Liver (tissue), 9 donors: ENCODE results near the gene BCL6B. TPM values are rescaled to one million over a fixed set of nuclear protein-coding genes. Genes with fewer than 3 reads are reported as not detected.

ENCODE experiments used
- DNase-seq: peaks from one replicate; pipeline ENCODE4 v3.0.0-alpha.2; 2017; ENCODE audit warnings: low spot score
- H3K27ac ChIP-seq, 2 donors: one replicate each; pipeline ENCODE4 v1.7.0; 2013; ENCODE audit warnings: inconsistent platforms in 2 of 2, low read length in 2 of 2, control low read depth in 1 of 2, low read depth in 1 of 2, mild to moderate bottlenecking in 1 of 2
- H3K27me3 ChIP-seq, 4 donors: one replicate each; pipeline versions ENCODE4 v1.6.1 to v1.7.0; 2013; ENCODE audit warnings: low read length in 3 of 4, inconsistent platforms in 1 of 4, mild to moderate bottlenecking in 1 of 4, moderate library complexity in 1 of 4; ENCODE audit not compliant: control insufficient read depth in 4 of 4, insufficient read depth in 4 of 4
- H3K36me3 ChIP-seq, 4 donors: one replicate each; pipeline versions ENCODE4 v1.6.1 to v1.7.0; 2013; ENCODE audit warnings: low read length in 3 of 4, mild to moderate bottlenecking in 3 of 4, low read depth in 1 of 4, moderate library complexity in 1 of 4; ENCODE audit not compliant: control insufficient read depth in 4 of 4, insufficient read depth in 3 of 4
- H3K4me1 ChIP-seq, 4 donors: one replicate each; pipeline versions ENCODE4 v1.6.1 to v1.7.0; 2013; ENCODE audit warnings: low read length in 3 of 4, mild to moderate bottlenecking in 3 of 4, moderate library complexity in 1 of 4; ENCODE audit not compliant: control insufficient read depth in 4 of 4, insufficient read depth in 4 of 4
- H3K4me3 ChIP-seq, 3 donors: one replicate each; pipeline versions ENCODE4 v1.6.1 to v1.7.0; 2013; ENCODE audit warnings: low read length in 3 of 3, control low read depth in 1 of 3, low read depth in 1 of 3, mild to moderate bottlenecking in 1 of 3
- H3K9ac ChIP-seq, 2 donors: one replicate each; pipeline ENCODE4 v1.7.0; 2013; ENCODE audit warnings: low read length in 2 of 2, mild to moderate bottlenecking in 2 of 2, moderate library complexity in 2 of 2, control low read depth in 1 of 2, low read depth in 1 of 2
- H3K9me3 ChIP-seq, 4 donors: one replicate each; pipeline versions ENCODE4 v1.6.1 to v1.7.0; 2013; ENCODE audit warnings: low read length in 3 of 4; ENCODE audit not compliant: control insufficient read depth in 4 of 4
- ATF3 ChIP-seq: IDR thresholded peaks from 2 replicates; pipeline ENCODE4 v1.6.1; 2016; ENCODE audit warnings: antibody characterized with exemption
- CTCF ChIP-seq: fragments of 150-350 bp; IDR thresholded peaks from 2 replicates; pipeline ENCODE4 v1.5.1; 2017; ENCODE audit warnings: improper control_type of control experiment, low read depth, low read length; ENCODE audit not compliant: missing input control
- EGR1 ChIP-seq, 2 donors: IDR thresholded peaks; 2 replicates each; pipeline ENCODE4 v1.6.1; 2016 to 2018; ENCODE audit warnings: antibody characterized with exemption in 2 of 2, low read depth in 2 of 2
- FOXA1 ChIP-seq: IDR thresholded peaks from 2 replicates; pipeline ENCODE4 v1.6.1; 2016; ENCODE audit warnings: antibody characterized with exemption
- FOXA2 ChIP-seq: IDR thresholded peaks from 2 replicates; pipeline ENCODE4 v1.6.1; 2016; ENCODE audit warnings: antibody characterized with exemption
- GABPA ChIP-seq, 2 donors: IDR thresholded peaks in 1 of 2; conservative IDR thresholded peaks in 1 of 2; 2 replicates each; pipeline ENCODE4 v1.6.1; 2016; ENCODE audit warnings: antibody characterized with exemption in 2 of 2, mild to moderate bottlenecking in 1 of 2, moderate library complexity in 1 of 2
- HNF4A ChIP-seq, 2 donors: conservative IDR thresholded peaks; 2 replicates each; pipeline ENCODE4 v1.6.1; 2016; ENCODE audit warnings: antibody characterized with exemption in 2 of 2, mild to moderate bottlenecking in 2 of 2
- HNF4G ChIP-seq: IDR thresholded peaks from 2 replicates; pipeline ENCODE4 v1.6.1; 2016; ENCODE audit warnings: antibody characterized with exemption
- JUND ChIP-seq, 2 donors: IDR thresholded peaks; 2 replicates each; pipeline ENCODE4 v1.6.1; 2016; ENCODE audit warnings: antibody characterized with exemption in 2 of 2
- MAX ChIP-seq: IDR thresholded peaks from 2 replicates; pipeline ENCODE4 v1.6.1; 2016; ENCODE audit warnings: antibody characterized with exemption
- NR2F2 ChIP-seq: IDR thresholded peaks from 2 replicates; pipeline ENCODE4 v1.6.1; 2016; ENCODE audit warnings: antibody characterized with exemption
- RAD21 ChIP-seq, 2 donors: IDR thresholded peaks; 2 replicates each; pipeline ENCODE4 v1.6.1; 2016; ENCODE audit warnings: antibody characterized with exemption in 2 of 2, mild to moderate bottlenecking in 2 of 2
- REST ChIP-seq: IDR thresholded peaks from 2 replicates; pipeline ENCODE4 v1.6.1; 2016; ENCODE audit warnings: antibody characterized with exemption, mild to moderate bottlenecking
- RXRA ChIP-seq, 2 donors: IDR thresholded peaks; 2 replicates each; pipeline ENCODE4 v1.6.1; 2017 to 2018; ENCODE audit warnings: antibody characterized with exemption in 2 of 2, mild to moderate bottlenecking in 1 of 2
- SP1 ChIP-seq: IDR thresholded peaks from 2 replicates; pipeline ENCODE4 v1.6.1; 2018; ENCODE audit warnings: antibody characterized with exemption, mild to moderate bottlenecking
- TAF1 ChIP-seq: conservative IDR thresholded peaks from 2 replicates; pipeline ENCODE4 v1.6.1; 2016; ENCODE audit warnings: antibody characterized with exemption, mild to moderate bottlenecking
- YY1 ChIP-seq: IDR thresholded peaks from 2 replicates; pipeline ENCODE4 v1.6.1; 2016; ENCODE audit warnings: antibody characterized with exemption, mild to moderate bottlenecking
- ZBTB33 ChIP-seq: IDR thresholded peaks from 2 replicates; pipeline ENCODE4 v1.6.1; 2016; ENCODE audit warnings: antibody characterized with exemption
- WGBS: extraction: QIAGEN DNeasy Blood & Tissue Kit; methylation state at CpG from one replicate; pipeline ENCODE4 v1.1.7; 2013; 5-methylcytosine and 5-hydroxymethylcytosine counted together
- polyA plus RNA-seq, 2 donors: library from polyadenylated mRNA; stranded (reverse) in 1 of 2; unstranded in 1 of 2; fragments of 200-250 nt in 1 of 2; fragments of >200 nt in 1 of 2; fragmentation: Nextera tagmentation in 1 of 2; extraction: Ambion mirVana in 1 of 2; gene quantifications; one replicate each; pipeline versions ENCODE4 v1.2.1 to v1.2.3, GENCODE V29; 2013 to 2015
- total RNA-seq, 2 donors: library from RNA; depleted of rRNA; stranded (reverse); fragments of >200 nt; gene quantifications; one replicate each; pipeline ENCODE4 v1.2.3, GENCODE V29; 2014
- donor health status: healthy.
- donor health status: healthy.
- donor health status: healthy.
- donor health status: healthy.
- donor health status: healthy.

BCL6B gene
- total and polyA plus RNA-seq, 4 donors: 1.1 to 5.7 (median 1.8) TPM

- no peak for DNase-seq
- 83% methylated on average over 1 of the region's 1 CpG for WGBS
- Histone ChIP-seq H3K4me1 (peaks cover 5 to 20% (median 13%) of the 10 kb centered on the region in 4 donors), H3K36me3 (peaks cover 0 to under 1% (median 0%) of the 10 kb centered on the region in 4 donors), H3K27me3 (no peaks in the 10 kb centered on the region), H3K9me3 (no peaks in the 10 kb centered on the region), H3K27ac (no peak overlapping the region), H3K9ac (no peak overlapping the region), H3K4me3 (no peak overlapping the region)
- no peak for TF ChIP-seq FOXA2
- no peak for TF ChIP-seq CTCF
- TF ChIP-seq TAF1: no peak
- no peak for TF ChIP-seq MAX
- no peak for TF ChIP-seq HNF4G
- TF ChIP-seq SP1: no peak
- no peak for TF ChIP-seq JUND (IDR thresholded peaks at IDR 0.05)
- TF ChIP-seq RAD21 (IDR thresholded peaks at IDR 0.05): no peak
- no peak for TF ChIP-seq ZBTB33
- TF ChIP-seq ATF3: no peak
- TF ChIP-seq EGR1 (IDR thresholded peaks at IDR 0.05; ENCODE audit: low read depth in 2 of 2): no peak
- TF ChIP-seq REST: no peak
- TF ChIP-seq FOXA1: no peak
- TF ChIP-seq RXRA (IDR thresholded peaks at IDR 0.05): no peak
- no peak for TF ChIP-seq YY1
- TF ChIP-seq HNF4A (conservative IDR thresholded peaks at IDR 0.05): no peak
- no peak for TF ChIP-seq GABPA (IDR thresholded peaks at IDR 0.05 in 1 of 2, conservative IDR thresholded peaks at IDR 0.05 in 1 of 2)
- no peak for TF ChIP-seq NR2F2
These were observed 2.4 kb downstream of the BCL6B start for GRCh38 chr17:7025245-7025644.
